Brain microvascular endothelial cell (primary cell): ENCODE measurements around the gene EML5.

ENCODE experiments used
- DNase-seq: peaks from one replicate; pipeline ENCODE4 v3.0.0-alpha.2; 2020
- H3K27ac ChIP-seq: fragments of 250-450 bp; sonication (Bioruptor Pico); 2 replicates; pipeline ENCODE4 v1.5.1; 2020; ENCODE audit warnings: mild to moderate bottlenecking, moderate library complexity
- H3K27me3 ChIP-seq: fragments of 250-450 bp; sonication (Bioruptor Pico); replicated peaks from 2 replicates; pipeline ENCODE4 v1.5.1; 2020; ENCODE audit warnings: mild to moderate bottlenecking
- H3K36me3 ChIP-seq: fragments of 250-450 bp; sonication (Bioruptor Pico); replicated peaks from 2 replicates; pipeline ENCODE4 v1.5.1; 2020; ENCODE audit warnings: mild to moderate bottlenecking
- H3K4me3 ChIP-seq: 2 replicates; pipeline ENCODE4 v1.5.1; 2011; ENCODE audit warnings: low read depth, mild to moderate bottlenecking, control low read depth, low read length, moderate library complexity
- in situ Hi-C: cut with HindIII; loops from 2 replicates; pipeline ENCODE4 v1.10.0; 2017; ENCODE audit warnings: low sequenced_read_pairs, low pct_ligation_motif_present
- TF ChIP-seq, protein P1 (sequence below): IDR thresholded peaks from 2 replicates; pipeline ENCODE4 v1.5.1; 2011; ENCODE audit warnings: low read depth, mild to moderate bottlenecking, moderate library complexity, low read length, control low read depth, inconsistent platforms; ENCODE audit errors: missing control alignments

The EML5 gene

DNA sequence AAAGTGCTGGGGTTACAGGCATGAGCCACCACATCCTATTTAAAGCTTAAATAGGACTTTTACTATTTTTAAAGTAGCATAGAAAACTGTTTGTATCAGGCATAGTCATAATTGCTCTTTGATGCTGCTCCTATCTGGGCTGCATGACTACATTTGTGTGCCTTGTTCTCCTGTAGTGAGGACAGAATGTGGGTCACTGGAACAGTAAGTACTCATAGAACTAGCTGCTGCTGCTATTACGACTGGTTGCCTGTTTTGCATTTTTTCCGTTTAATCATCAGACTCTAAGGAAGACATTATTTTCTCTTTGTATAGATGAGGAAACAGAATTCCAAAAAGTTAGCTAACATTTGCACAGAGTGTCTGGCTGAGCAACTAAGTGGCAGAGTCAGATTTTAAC is 187.2 kb downstream of the EML5 start:
- in situ Hi-C loops = no loop called here
- TF ChIP-seq, protein P1, sequence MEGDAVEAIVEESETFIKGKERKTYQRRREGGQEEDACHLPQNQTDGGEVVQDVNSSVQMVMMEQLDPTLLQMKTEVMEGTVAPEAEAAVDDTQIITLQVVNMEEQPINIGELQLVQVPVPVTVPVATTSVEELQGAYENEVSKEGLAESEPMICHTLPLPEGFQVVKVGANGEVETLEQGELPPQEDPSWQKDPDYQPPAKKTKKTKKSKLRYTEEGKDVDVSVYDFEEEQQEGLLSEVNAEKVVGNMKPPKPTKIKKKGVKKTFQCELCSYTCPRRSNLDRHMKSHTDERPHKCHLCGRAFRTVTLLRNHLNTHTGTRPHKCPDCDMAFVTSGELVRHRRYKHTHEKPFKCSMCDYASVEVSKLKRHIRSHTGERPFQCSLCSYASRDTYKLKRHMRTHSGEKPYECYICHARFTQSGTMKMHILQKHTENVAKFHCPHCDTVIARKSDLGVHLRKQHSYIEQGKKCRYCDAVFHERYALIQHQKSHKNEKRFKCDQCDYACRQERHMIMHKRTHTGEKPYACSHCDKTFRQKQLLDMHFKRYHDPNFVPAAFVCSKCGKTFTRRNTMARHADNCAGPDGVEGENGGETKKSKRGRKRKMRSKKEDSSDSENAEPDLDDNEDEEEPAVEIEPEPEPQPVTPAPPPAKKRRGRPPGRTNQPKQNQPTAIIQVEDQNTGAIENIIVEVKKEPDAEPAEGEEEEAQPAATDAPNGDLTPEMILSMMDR = no peak
- peaks cover 48% of the 10 kb centered on the region for H3K36me3 ChIP-seq
- H3K27ac ChIP-seq = no peak overlapping the region
- H3K27me3 ChIP-seq = no peaks in the 10 kb centered on the region
- DNase-seq = no peak
- H3K4me3 ChIP-seq = no peak overlapping the region

DNA sequence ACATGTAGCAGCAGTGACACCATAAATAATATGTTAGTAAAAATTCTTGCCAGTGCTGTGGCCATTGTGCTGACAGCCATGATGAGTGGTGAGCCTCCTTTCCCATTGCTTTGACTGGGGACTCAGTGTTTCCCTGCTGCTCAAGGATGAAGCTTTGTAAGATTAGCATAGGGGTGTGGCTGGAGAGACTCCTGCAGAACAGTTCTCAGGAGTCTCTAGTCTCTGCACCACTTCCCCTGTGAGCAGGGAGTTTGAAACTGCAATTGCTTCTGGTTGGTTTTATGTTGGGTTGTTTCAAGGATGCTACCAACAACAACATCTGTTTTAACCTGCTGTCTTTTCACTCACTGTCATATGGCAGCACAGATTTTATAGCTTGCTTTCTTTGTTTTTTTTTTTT is 188.5 kb downstream of the EML5 start:
- no peaks in the 10 kb centered on the region for H3K27me3 ChIP-seq
- in situ Hi-C loops = no loop called here
- no peak overlapping the region for H3K27ac ChIP-seq
- TF ChIP-seq, protein P1 = no peak
- DNase-seq = no peak
- peaks cover 48% of the 10 kb centered on the region for H3K36me3 ChIP-seq
- no peak overlapping the region for H3K4me3 ChIP-seq

DNA sequence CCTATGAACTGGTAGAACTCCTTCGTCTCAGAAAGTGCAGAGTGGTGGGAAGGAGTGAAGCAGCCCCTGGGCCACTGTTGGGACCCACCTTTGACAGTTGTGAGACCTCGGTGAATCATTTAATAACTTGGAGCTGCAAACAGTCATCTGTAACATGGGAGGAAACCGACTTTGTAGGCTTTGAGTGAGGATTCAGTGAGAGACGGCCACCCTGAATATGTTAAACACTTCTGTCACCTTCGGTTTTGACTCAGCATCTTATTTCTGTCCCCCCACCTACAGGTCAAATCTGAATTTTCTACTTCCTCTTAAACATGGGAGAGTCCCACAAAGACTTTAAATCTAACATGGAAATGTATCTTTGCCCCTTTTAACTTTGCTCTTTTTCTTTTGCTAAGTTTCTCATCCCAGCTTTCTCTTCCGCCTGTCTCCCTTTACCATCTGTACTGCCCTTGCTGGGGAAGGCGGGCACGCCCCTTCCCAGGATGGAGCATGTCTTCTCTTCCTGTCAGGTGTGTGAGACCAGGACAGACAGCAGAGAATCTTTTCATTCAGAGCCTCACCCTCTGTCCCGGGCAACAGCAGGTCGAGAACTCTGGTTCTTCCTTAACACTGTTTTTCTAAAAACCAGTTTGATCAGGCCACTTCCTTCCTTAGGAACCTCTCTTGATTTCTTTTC is 192.9 kb downstream of the EML5 start:
- DNase-seq = no peak
- TF ChIP-seq, protein P1 = no peak
- in situ Hi-C loops = no loop called here
- no peaks in the 10 kb centered on the region for H3K27me3 ChIP-seq
- no peak overlapping the region for H3K27ac ChIP-seq
- H3K36me3 ChIP-seq = peaks cover 53% of the 10 kb centered on the region
- H3K4me3 ChIP-seq = no peak overlapping the region

DNA sequence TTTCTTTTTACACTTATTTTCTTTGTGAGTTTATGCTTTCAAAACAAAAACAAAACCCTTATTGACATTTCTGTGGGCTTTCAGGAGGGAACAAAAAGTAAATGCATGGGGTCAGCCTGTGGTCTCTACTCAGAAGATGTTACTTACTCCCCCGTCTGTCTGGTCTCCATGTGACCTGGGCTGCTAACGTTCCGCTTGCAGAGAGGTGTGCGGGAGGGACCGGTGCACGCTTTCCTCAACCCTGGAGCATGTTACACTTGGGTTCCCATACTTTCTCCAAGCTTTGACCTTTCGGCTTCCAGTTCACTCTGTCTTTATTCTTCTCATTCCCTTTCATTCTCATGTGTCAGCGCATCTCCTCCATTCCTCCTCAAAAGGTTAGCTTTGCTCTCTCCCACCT is 193.4 kb downstream of the EML5 start:
- in situ Hi-C loops = no loop called here

DNA sequence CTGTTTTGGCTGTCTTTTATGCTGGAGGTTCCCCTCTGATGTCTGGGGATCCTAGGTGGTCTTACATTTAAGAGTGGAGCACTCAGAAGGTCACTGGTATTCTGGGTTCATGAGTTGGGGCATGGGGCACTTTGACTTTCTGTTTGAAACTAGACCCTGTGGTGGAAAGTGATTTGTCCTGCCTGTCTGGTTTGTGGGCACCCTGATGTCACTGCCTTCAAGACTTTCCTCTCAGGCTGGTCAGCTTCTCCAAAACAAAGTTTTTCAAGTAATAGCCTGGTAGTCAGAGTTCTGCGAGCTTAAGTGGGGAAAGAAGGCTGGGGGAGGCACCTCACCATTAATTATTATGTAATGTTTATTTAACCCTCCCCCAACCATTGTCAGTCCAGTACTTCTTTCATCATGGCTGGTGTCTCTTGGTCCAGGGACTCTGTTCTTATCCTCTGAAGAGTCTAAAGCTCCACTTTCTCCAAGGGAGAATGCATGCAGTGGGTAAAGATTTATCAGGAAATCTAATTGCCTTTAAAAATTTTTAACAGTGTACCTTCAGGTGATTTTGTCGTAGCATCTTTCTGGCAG is 194.6 kb downstream of the EML5 start:
- DNase-seq = no peak
- in situ Hi-C loops = no loop called here
- no peaks in the 10 kb centered on the region for H3K27me3 ChIP-seq
- H3K4me3 ChIP-seq = no peak overlapping the region
- no peak overlapping the region for H3K27ac ChIP-seq
- peaks cover 52% of the 10 kb centered on the region for H3K36me3 ChIP-seq
- TF ChIP-seq, protein P1 = no peak

More for the DNA sequence above, 193.4 kb downstream of the EML5 start:
- DNase-seq = no peak
- Histone ChIP-seq H3K36me3 (peaks cover 57% of the 10 kb centered on the region), H3K27ac (no peak overlapping the region), H3K4me3 (no peak overlapping the region), H3K27me3 (no peaks in the 10 kb centered on the region)
- TF ChIP-seq, protein P1 = no peak
